IPS DF 6.9 (cell line): ENCODE data around the gene TRIP10.

Experiments
- DNase-seq: peaks from one replicate; pipeline ENCODE4 v3.0.0-alpha.2; 2013; ENCODE audit warnings: low read depth, low spot score
- H3K27ac ChIP-seq: one replicate; pipeline ENCODE4 v1.5.1; 2013; ENCODE audit warnings: low read length, control low read depth
- H3K27me3 ChIP-seq: 2 replicates; pipeline ENCODE4 v1.6.1; 2013; ENCODE audit warnings: mild to moderate bottlenecking, low read length; ENCODE audit not compliant: control insufficient read depth, insufficient read depth
- H3K36me3 ChIP-seq: 2 replicates; pipeline ENCODE4 v1.6.1; 2013; ENCODE audit warnings: low read length; ENCODE audit not compliant: control insufficient read depth, insufficient read depth
- H3K4me1 ChIP-seq: 2 replicates; pipeline ENCODE4 v1.6.1; 2013; ENCODE audit warnings: low read length; ENCODE audit not compliant: control insufficient read depth, insufficient read depth
- H3K4me3 ChIP-seq: 2 replicates; pipeline ENCODE4 v1.5.1; 2013; ENCODE audit warnings: mild to moderate bottlenecking, low read length
- H3K9me3 ChIP-seq: 2 replicates; pipeline ENCODE4 v1.6.1; 2013; ENCODE audit warnings: low read length, inconsistent platforms; ENCODE audit not compliant: control insufficient read depth, insufficient read depth
- WGBS: extraction: QIAGEN DNeasy Blood & Tissue Kit; methylation state at CpG from one replicate; pipeline ENCODE4 v1.1.7; 2013; ENCODE audit warnings: mixed read lengths, missing lambda C conversion rate; ENCODE audit not compliant: insufficient read length, insufficient coverage; 5-methylcytosine and 5-hydroxymethylcytosine counted together

The TRIP10 gene

GRCh38 chr19:6724631-6725492, 14.6 kb upstream of the TRIP10 start:
- WGBS, result no CpG with 5 or more reads among the region's 15 CpGs
- Histone ChIP-seq H3K9me3 (no peaks in the 10 kb centered on the region), H3K4me3 (no peak overlapping the region), H3K4me1 (no peaks in the 10 kb centered on the region), H3K27ac (no peak overlapping the region), H3K27me3 (no peaks in the 10 kb centered on the region), H3K36me3 (no peaks in the 10 kb centered on the region)
- no peak for DNase-seq

GRCh38 chr19:6725513-6726231, 13.8 kb upstream of the TRIP10 start:
- no peak for DNase-seq
- H3K27ac ChIP-seq, result no peak overlapping the region
- no peaks in the 10 kb centered on the region for H3K27me3 ChIP-seq

GRCh38 chr19:6728346-6728745, 11.1 kb upstream of the TRIP10 start:
- H3K4me3 ChIP-seq, result no peak overlapping the region

More at GRCh38 chr19:6725513-6726231, 13.8 kb upstream of the TRIP10 start:
- H3K4me1 ChIP-seq, result no peaks in the 10 kb centered on the region
- no peak overlapping the region for H3K4me3 ChIP-seq
- no peaks in the 10 kb centered on the region for H3K9me3 ChIP-seq
- WGBS, result no CpG with 5 or more reads among the region's 16 CpGs
- H3K36me3 ChIP-seq, result no peaks in the 10 kb centered on the region

GRCh38 chr19:6729573-6730152, 9.8 kb upstream of the TRIP10 start:
- no peak for DNase-seq
- no peaks in the 10 kb centered on the region for H3K27me3 ChIP-seq
- peaks cover 7% of the 10 kb centered on the region for H3K36me3 ChIP-seq
- no peaks in the 10 kb centered on the region; the same call in none of the 2 replicates for H3K4me1 ChIP-seq
- no CpG with 5 or more reads among the region's 23 CpGs for WGBS
- no peaks in the 10 kb centered on the region for H3K9me3 ChIP-seq
- no peak overlapping the region for H3K4me3 ChIP-seq
- no peak overlapping the region for H3K27ac ChIP-seq

More at GRCh38 chr19:6728346-6728745, 11.1 kb upstream of the TRIP10 start:
- no peak overlapping the region for H3K27ac ChIP-seq
- no peaks in the 10 kb centered on the region for H3K9me3 ChIP-seq
- no peaks in the 10 kb centered on the region; the same call in none of the 2 replicates for H3K4me1 ChIP-seq
- H3K36me3 ChIP-seq, result peaks cover 7% of the 10 kb centered on the region
- no CpG with 5 or more reads among the region's 8 CpGs for WGBS
- no peak for DNase-seq
- H3K27me3 ChIP-seq, result no peaks in the 10 kb centered on the region

- Histone ChIP-seq H3K27me3 (no peaks in the 10 kb centered on the region), H3K9me3 (no peaks in the 10 kb centered on the region), H3K4me1 (no peaks in the 10 kb centered on the region; the same call in none of the 2 replicates), H3K4me3 (no peak overlapping the region; the same call in 1 of the 2 replicates), H3K27ac (no peak overlapping the region), H3K36me3 (peaks cover 7% of the 10 kb centered on the region)
- WGBS, result no CpG with 5 or more reads among the region's 27 CpGs
- no peak for DNase-seq
Observed at GRCh38 chr19:6730153-6730804, 9.2 kb upstream of the TRIP10 start.

GRCh38 chr19:6730941-6731670, 8.4 kb upstream of the TRIP10 start:
- no peaks in the 10 kb centered on the region for H3K9me3 ChIP-seq
- H3K27me3 ChIP-seq, result no peaks in the 10 kb centered on the region
- peaks cover 7% of the 10 kb centered on the region for H3K36me3 ChIP-seq
- H3K27ac ChIP-seq, result no peak overlapping the region
- H3K4me1 ChIP-seq, result no peaks in the 10 kb centered on the region; the same call in none of the 2 replicates
- no peak for DNase-seq
- no peak overlapping the region for H3K4me3 ChIP-seq
- no CpG with 5 or more reads among the region's 30 CpGs for WGBS

GRCh38 chr19:6731822-6732221, 7.7 kb upstream of the TRIP10 start:
- no peak overlapping the region for H3K27ac ChIP-seq
- no peaks in the 10 kb centered on the region; the same call in none of the 2 replicates for H3K4me1 ChIP-seq
- H3K4me3 ChIP-seq, result no peak overlapping the region
- no peaks in the 10 kb centered on the region for H3K9me3 ChIP-seq
- no CpG with 5 or more reads among the region's 22 CpGs for WGBS
- DNase-seq, result no peak
- no peaks in the 10 kb centered on the region for H3K27me3 ChIP-seq
- H3K36me3 ChIP-seq, result peaks cover 7% of the 10 kb centered on the region

GRCh38 chr19:6732803-6733337, 6.6 kb upstream of the TRIP10 start:
- Histone ChIP-seq H3K27ac (no peak overlapping the region), H3K9me3 (no peaks in the 10 kb centered on the region), H3K4me3 (no peak overlapping the region), H3K4me1 (no peaks in the 10 kb centered on the region; the same call in none of the 2 replicates), H3K27me3 (no peaks in the 10 kb centered on the region), H3K36me3 (peaks cover 7% of the 10 kb centered on the region)
- WGBS, result no CpG with 5 or more reads among the region's 21 CpGs
- DNase-seq, result no peak

- no peak for DNase-seq
- no peaks in the 10 kb centered on the region for H3K9me3 ChIP-seq
- H3K36me3 ChIP-seq, result peaks cover 7% of the 10 kb centered on the region
- H3K27me3 ChIP-seq, result no peaks in the 10 kb centered on the region
- no peak overlapping the region for H3K4me3 ChIP-seq
- no CpG with 5 or more reads among the region's 29 CpGs for WGBS
- H3K27ac ChIP-seq, result no peak overlapping the region
- H3K4me1 ChIP-seq, result peaks cover 4% of the 10 kb centered on the region
Observed at GRCh38 chr19:6733338-6734095, 6.0 kb upstream of the TRIP10 start.
